Adrenal gland (tissue), 12 donors: ENCODE results near the gene TRAF3. TPM values are rescaled to one million over a fixed set of nuclear protein-coding genes. Genes with fewer than 3 reads are reported as not detected.

Source experiments
- DNase-seq, 7 donors: peaks; one replicate each; pipeline ENCODE4 v3.0.0-alpha.2; 2019 to 2020
- H3K27ac ChIP-seq, 5 donors: fragments of 200-600 bp; sonication (generic) in 4 of 5; 1 replicate in 3 of 5; 2 replicates in 2 of 5; pipeline versions ENCODE4 v1.5.1 to v1.8.0; 2016 to 2020; ENCODE audit warnings: mild to moderate bottlenecking in 1 of 5
- H3K27me3 ChIP-seq: fragments of 200-600 bp; 2 replicates; pipeline ENCODE4 v1.8.0; 2021
- H3K36me3 ChIP-seq, 2 donors: fragments of 200-600 bp; replicated peaks in 1 of 2; 1 replicate in 1 of 2; 2 replicates in 1 of 2; pipeline versions ENCODE4 v1.5.1 to v1.8.0; 2018 to 2022
- H3K4me1 ChIP-seq, 2 donors: fragments of 200-600 bp; replicated peaks in 1 of 2; 1 replicate in 1 of 2; 2 replicates in 1 of 2; pipeline versions ENCODE4 v1.5.1 to v1.8.0; 2018 to 2021
- H3K4me3 ChIP-seq, 4 donors: fragments of 200-600 bp; sonication (generic) in 3 of 4; one replicate each; pipeline ENCODE4 v1.5.1; 2016 to 2018
- H3K9me3 ChIP-seq, 3 donors: fragments of 200-600 bp; sonication (generic) in 1 of 3; replicated peaks in 1 of 3; 1 replicate in 2 of 3; 2 replicates in 1 of 3; pipeline versions ENCODE4 v1.5.1 to v1.8.0; 2016 to 2021
- POLR2A ChIP-seq, 2 donors: fragments of 450-650 bp; IDR thresholded peaks; one replicate each; pipeline ENCODE4 v1.6.1; 2017; ENCODE audit warnings: antibody characterized with exemption in 2 of 2, mild to moderate bottlenecking in 2 of 2, moderate library complexity in 1 of 2
- WGBS, 4 donors: extraction: QIAGEN DNeasy Blood & Tissue Kit in 2 of 4; methylation state at CpG; one replicate each; pipeline versions ENCODE4 v1.1.5 to v1.1.7; 2013 to 2017; 5-methylcytosine and 5-hydroxymethylcytosine counted together
- intact Hi-C, 2 donors: fragments of 100-400 bp; cut with DNase I; formaldehyde crosslinking; loops; one replicate each; pipeline versions ENCODE4 v1.14.1 to v1.15.0; 2022 to 2023
- polyA plus RNA-seq, 3 donors: library from polyadenylated mRNA; stranded (reverse); fragments of 200-250 nt in 2 of 3; fragments of 350-450 nt in 1 of 3; fragmentation: Illumina TruSeq in 1 of 3; extraction: RNeasy Lipid Tissue Mini Kit (QIAGEN cat#74804) in 1 of 3; gene quantifications; one replicate each; pipeline ENCODE4 v1.2.3, GENCODE V29; 2013 to 2014
- total RNA-seq, 9 donors: library from RNA; depleted of rRNA in 4 of 9; stranded (reverse); fragments of >200 nt in 4 of 9; fragments of 120-200 nt in 1 of 9; fragmentation: NEBNext Ultra II Directional in 1 of 9; extraction: Animal tissue kit (Norgen Biotek cat#: 25700) in 1 of 9; gene quantifications; one replicate each; pipeline versions ENCODE4 v1.1.0 to v1.2.4, GENCODE V29; 2013 to 2023
- TF ChIP-seq, protein P1 (sequence below), 6 experiments: fragments of 450-650 bp in 4 of 6; fragments of 200-600 bp in 2 of 6; sonication (generic) in 1 of 6; IDR thresholded peaks; 1 replicate in 5 of 6; 2 replicates in 1 of 6; pipeline versions ENCODE4 v1.5.1 to v1.8.0; 2016 to 2021; ENCODE audit warnings: antibody characterized with exemption in 6 of 6, mild to moderate bottlenecking in 2 of 6, moderate library complexity in 1 of 6
- donor health status: healthy with polysubstance abuse.
- donor health status: Bipolar disorder and iron deficiency.
- donor health status: DM: yes; HTN: yes; CAD: no.
- donor health status: DM: no; HTN: no; CAD: no.
- donor health status: DM: no; HTN: no; CAD: no.
- donor health status: DM: yes; HTN: yes; CAD: no.

Gene TRAF3
- total and polyA plus RNA-seq, 12 donors = 3.7 to 14.5 (median 9.8) TPM

DNA sequence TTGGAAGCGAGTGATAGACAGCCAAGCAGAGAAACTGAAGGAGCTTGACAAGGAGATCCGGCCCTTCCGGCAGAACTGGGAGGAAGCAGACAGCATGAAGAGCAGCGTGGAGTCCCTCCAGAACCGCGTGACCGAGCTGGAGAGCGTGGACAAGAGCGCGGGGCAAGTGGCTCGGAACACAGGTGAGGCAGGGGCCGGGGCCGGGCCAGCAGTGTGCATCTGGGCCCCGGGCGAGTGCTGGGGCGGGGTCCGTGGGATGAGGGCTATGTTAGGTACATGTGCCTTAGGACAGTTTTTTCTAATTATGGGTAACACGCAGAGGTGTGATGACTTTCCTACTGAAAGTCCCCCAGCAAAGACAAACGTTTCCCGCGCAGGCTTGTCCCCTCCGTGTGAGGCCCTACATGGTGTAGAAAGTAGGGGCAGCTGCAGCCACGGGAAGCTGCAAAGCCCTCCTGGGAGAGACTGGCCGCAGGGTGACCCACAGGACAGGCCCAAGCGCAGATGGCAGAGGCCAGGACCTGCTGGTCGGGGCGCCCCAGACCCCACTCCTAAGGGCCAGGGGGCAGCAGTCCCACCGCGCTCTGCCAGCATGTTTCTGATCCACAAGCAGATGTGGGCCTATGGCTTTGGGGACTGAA, 126.1 kb downstream of the TRAF3 start:
- Histone ChIP-seq H3K4me3 (no peak overlapping the region), H3K9me3 (no peaks in the 10 kb centered on the region), H3K36me3 (peaks cover 0 to 6% of the 10 kb centered on the region in 2 donors), H3K4me1 (no peaks in the 10 kb centered on the region), H3K27me3 (no peaks in the 10 kb centered on the region), H3K27ac (no peak overlapping the region)
- TF ChIP-seq, protein P1, sequence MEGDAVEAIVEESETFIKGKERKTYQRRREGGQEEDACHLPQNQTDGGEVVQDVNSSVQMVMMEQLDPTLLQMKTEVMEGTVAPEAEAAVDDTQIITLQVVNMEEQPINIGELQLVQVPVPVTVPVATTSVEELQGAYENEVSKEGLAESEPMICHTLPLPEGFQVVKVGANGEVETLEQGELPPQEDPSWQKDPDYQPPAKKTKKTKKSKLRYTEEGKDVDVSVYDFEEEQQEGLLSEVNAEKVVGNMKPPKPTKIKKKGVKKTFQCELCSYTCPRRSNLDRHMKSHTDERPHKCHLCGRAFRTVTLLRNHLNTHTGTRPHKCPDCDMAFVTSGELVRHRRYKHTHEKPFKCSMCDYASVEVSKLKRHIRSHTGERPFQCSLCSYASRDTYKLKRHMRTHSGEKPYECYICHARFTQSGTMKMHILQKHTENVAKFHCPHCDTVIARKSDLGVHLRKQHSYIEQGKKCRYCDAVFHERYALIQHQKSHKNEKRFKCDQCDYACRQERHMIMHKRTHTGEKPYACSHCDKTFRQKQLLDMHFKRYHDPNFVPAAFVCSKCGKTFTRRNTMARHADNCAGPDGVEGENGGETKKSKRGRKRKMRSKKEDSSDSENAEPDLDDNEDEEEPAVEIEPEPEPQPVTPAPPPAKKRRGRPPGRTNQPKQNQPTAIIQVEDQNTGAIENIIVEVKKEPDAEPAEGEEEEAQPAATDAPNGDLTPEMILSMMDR (IDR thresholded peaks at IDR 0.05) = no peak
- no peak for TF ChIP-seq POLR2A (IDR thresholded peaks at IDR 0.05)
- WGBS, 4 donors = 92 to 97% (median 96%) methylated on average over 28 to 29 of the region's 29 CpGs
- no peak for DNase-seq
- intact Hi-C loops = no loop called here

DNA sequence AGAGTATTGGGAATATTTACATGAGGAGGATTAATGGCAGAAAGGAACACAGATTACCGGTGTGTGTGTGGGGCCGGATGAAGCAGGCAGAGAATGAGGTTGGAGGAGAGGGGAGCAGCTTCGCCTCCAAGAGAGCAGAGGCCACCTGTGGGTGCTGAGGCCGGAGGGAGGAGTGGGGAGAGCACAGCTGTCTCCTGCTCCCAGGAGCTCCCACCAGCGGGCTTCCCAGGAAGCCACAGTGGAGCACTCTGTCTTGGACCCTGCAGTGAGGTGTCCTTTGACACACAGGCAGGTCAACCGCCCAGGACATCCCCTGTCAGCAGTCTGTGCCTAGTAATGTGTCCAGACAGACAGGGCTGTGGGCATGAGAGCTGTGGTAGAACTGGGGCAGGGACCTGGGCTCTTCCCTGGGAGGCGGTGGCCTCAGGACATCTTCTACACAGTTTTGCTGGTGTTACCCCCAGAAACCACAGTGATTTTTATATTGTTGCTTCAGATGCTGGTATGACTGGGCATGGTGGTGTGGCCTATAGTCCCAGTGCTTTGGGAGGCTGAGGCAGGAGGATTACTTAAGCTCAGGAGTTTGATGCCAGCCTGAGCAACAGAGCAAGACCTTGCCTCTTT, 126.8 kb downstream of the TRAF3 start:
- WGBS, 4 donors = 87 to 98% (median 96%) methylated on average over 6 to 7 of the region's 7 CpGs
- Histone ChIP-seq H3K27ac (no peak overlapping the region), H3K4me3 (no peak overlapping the region), H3K36me3 (peaks cover 0 to 6% of the 10 kb centered on the region in 2 donors), H3K4me1 (no peaks in the 10 kb centered on the region), H3K9me3 (no peaks in the 10 kb centered on the region), H3K27me3 (no peaks in the 10 kb centered on the region)
- TF ChIP-seq, protein P1 (IDR thresholded peaks at IDR 0.05) = no peak
- no peak for TF ChIP-seq POLR2A (IDR thresholded peaks at IDR 0.05)
- intact Hi-C loops = no loop called here
- no peak for DNase-seq

DNA sequence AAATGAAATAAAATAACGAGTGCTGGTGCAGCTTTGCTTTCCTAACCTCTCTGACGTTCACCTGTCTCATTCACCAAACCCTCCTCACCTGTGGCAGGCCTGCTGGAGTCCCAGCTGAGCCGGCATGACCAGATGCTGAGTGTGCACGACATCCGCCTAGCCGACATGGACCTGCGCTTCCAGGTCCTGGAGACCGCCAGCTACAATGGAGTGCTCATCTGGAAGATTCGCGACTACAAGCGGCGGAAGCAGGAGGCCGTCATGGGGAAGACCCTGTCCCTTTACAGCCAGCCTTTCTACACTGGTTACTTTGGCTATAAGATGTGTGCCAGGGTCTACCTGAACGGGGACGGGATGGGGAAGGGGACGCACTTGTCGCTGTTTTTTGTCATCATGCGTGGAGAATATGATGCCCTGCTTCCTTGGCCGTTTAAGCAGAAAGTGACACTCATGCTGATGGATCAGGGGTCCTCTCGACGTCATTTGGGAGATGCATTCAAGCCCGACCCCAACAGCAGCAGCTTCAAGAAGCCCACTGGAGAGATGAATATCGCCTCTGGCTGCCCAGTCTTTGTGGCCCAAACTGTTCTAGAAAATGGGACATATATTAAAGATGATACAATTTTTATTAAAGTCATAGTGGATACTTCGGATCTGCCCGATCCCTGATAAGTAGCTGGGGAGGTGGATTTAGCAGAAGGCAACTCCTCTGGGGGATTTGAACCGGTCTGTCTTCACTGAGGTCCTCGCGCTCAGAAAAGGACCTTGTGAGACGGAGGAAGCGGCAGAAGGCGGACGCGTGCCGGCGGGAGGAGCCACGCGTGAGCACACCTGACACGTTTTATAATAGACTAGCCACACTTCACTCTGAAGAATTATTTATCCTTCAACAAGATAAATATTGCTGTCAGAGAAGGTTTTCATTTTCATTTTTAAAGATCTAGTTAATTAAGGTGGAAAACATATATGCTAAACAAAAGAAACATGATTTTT, 128.2 kb downstream of the TRAF3 start:
- H3K4me3 ChIP-seq = no peak overlapping the region
- WGBS, 4 donors = 94 to 96% (median 95%) methylated on average over 34 to 38 of the region's 38 CpGs

More for the DNA sequence above, 128.2 kb downstream of the TRAF3 start:
- H3K4me1 ChIP-seq = no peaks in the 10 kb centered on the region
- no peaks in the 10 kb centered on the region for H3K9me3 ChIP-seq
- H3K36me3 ChIP-seq = peaks cover 0 to 6% of the 10 kb centered on the region in 2 donors
- no peaks in the 10 kb centered on the region for H3K27me3 ChIP-seq
- intact Hi-C loops = no loop called here
- no peak overlapping the region for H3K27ac ChIP-seq
- TF ChIP-seq, protein P1 (IDR thresholded peaks at IDR 0.05) = no peak
- no peak for TF ChIP-seq POLR2A (IDR thresholded peaks at IDR 0.05)
- no peak for DNase-seq
